Progenitor cell of endocrine pancreas (in vitro differentiated cells): ENCODE measurements around the gene CAPN13. TPM values are rescaled to one million over a fixed set of nuclear protein-coding genes. Genes with fewer than 3 reads are reported as not detected.

Experiments used
- DNase-seq: peaks from one replicate; pipeline ENCODE4 v3.0.0; 2021; ENCODE audit warnings: low spot score; ENCODE audit not compliant: unreplicated experiment
- H3K27ac Mint-ChIP-seq: 2 replicates; pipeline ENCODE4 v1.8.0; 2021; ENCODE audit warnings: mild to moderate bottlenecking, moderate library complexity, mixed read lengths
- H3K27me3 Mint-ChIP-seq: 2 replicates; pipeline ENCODE4 v1.8.0; 2021; ENCODE audit warnings: mixed read lengths
- H3K36me3 Mint-ChIP-seq: 2 replicates; pipeline ENCODE4 v1.8.0; 2022; ENCODE audit warnings: mixed read lengths; ENCODE audit not compliant: insufficient read depth
- H3K4me1 Mint-ChIP-seq: 2 replicates; pipeline ENCODE4 v1.8.0; 2021; ENCODE audit warnings: low read depth, mixed read lengths
- H3K4me3 Mint-ChIP-seq: 2 replicates; pipeline ENCODE4 v1.8.0; 2021; ENCODE audit warnings: low read depth, mild to moderate bottlenecking, moderate library complexity, mixed read lengths
- H3K9me3 Mint-ChIP-seq: 2 replicates; pipeline ENCODE4 v1.8.0; 2021; ENCODE audit warnings: low read depth, mixed read lengths
- CTCF ChIP-seq: fragments of 200-600 bp; sonication (generic); IDR thresholded peaks from one replicate; pipeline ENCODE4 v1.5.0; 2021; ENCODE audit warnings: antibody characterized with exemption, mild to moderate bottlenecking; ENCODE audit not compliant: unreplicated experiment
- total RNA-seq: library from RNA; stranded (reverse); gene quantifications from 2 replicates; pipeline ENCODE4 v1.2.1, GENCODE V29; 2021

Gene CAPN13
- total RNA-seq, 1 donor from 2014 or later = 19.0 TPM

- Mint-ChIP-seq H3K27me3 (peaks cover 5% of the 10 kb centered on the region), H3K4me1 (peaks cover 1% of the 10 kb centered on the region), H3K27ac (no peak overlapping the region), H3K9me3 (peaks cover 1% of the 10 kb centered on the region), H3K4me3 (no peak overlapping the region), H3K36me3 (no peaks in the 10 kb centered on the region)
- no peak for TF ChIP-seq CTCF
- no peak for DNase-seq
Observed at GRCh38 chr2:30677231-30677630, 130.0 kb downstream of the CAPN13 start.

- peaks cover 5% of the 10 kb centered on the region for H3K27me3 Mint-ChIP-seq
- no peak overlapping the region for H3K27ac Mint-ChIP-seq
- no peak overlapping the region for H3K4me3 Mint-ChIP-seq
- H3K4me1 Mint-ChIP-seq = peaks cover 1% of the 10 kb centered on the region
- no peak for DNase-seq
- H3K9me3 Mint-ChIP-seq = peaks cover 4% of the 10 kb centered on the region
- no peak for TF ChIP-seq CTCF
- no peaks in the 10 kb centered on the region for H3K36me3 Mint-ChIP-seq
Observed at GRCh38 chr2:30675758-30676157, 131.5 kb downstream of the CAPN13 start.

- peaks cover 25% of the 10 kb centered on the region for H3K9me3 Mint-ChIP-seq
- peaks cover 6% of the 10 kb centered on the region for H3K36me3 Mint-ChIP-seq
- H3K4me1 Mint-ChIP-seq = no peaks in the 10 kb centered on the region
- no peak for DNase-seq
- no peak for TF ChIP-seq CTCF
- no peaks in the 10 kb centered on the region for H3K27me3 Mint-ChIP-seq
- H3K4me3 Mint-ChIP-seq = no peak overlapping the region
- no peak overlapping the region for H3K27ac Mint-ChIP-seq
Observed at GRCh38 chr2:30673127-30673526, 134.1 kb downstream of the CAPN13 start.
